ENCODE measurements around the gene TREH.

DNA sequence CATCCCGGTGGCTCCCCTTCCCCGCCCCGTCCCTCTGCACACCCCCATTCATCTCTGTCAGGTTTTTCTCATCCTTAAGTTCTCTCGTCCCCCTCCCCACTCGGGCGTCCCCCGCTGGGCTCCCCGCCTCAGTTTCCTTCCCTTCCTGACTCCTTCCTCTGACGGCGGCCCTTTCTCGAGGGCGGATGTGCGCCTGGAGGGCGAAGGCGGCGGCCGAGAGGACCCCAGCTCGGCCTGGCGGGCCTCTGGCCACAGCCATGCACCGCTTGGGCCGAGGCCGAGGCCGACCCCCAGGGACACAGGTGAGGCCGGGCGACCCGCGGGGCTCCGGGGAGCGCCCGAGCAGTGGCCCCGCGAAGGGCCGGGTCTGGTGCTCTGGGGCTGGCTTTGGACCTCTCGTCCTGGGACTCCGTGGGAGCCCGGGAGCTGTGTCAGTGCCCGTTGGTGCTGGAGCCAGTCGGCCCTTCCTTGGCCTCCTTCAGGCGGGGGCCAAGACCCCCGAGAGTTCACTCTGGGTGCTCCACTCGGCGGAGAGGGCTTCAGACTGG is 69.2 kb downstream of the TREH start:
- TF ChIP-seq POLR2AphosphoS5 (IDR thresholded peaks at IDR 0.05; ENCODE audit: borderline replicate concordance, low read depth, low read length), result no peak
- no peak for TF ChIP-seq EZH2 (IDR thresholded peaks at IDR 0.05)
- no peak for TF ChIP-seq FOXP2 (optimal IDR thresholded peaks at IDR 0.05; ENCODE audit: control extremely low read depth, extremely low read length, insufficient read depth)

Data from SK-N-MC (cell line).